ENCODE results near the gene CRIP2. TPM values are rescaled to one million over a fixed set of nuclear protein-coding genes. Genes with fewer than 3 reads are reported as not detected.

The CRIP2 gene
- total and polyA plus RNA-seq, 7 experiments from 2014 or later: 0.65 to 180 (median 21.1) TPM

GRCh38 chr14:105469456-105470349 is 4.9 kb upstream of the CRIP2 start:
- H3K4me3 Mint-ChIP-seq: no peak overlapping the region
- POLR2A ChIA-PET: interaction anchor here (0.6 to 1.2 kb wide), 2 partner anchors 14 to 36 kb away, joined by 3 to 4 read pairs; no protein-coding TSS in a partner anchor
- H3K9me3 Mint-ChIP-seq: no peaks in the 10 kb centered on the region
- CTCF ChIA-PET: no interaction called here
- intact Hi-C loops (cut with micrococcal nuclease): no loop called here
- H3K4me3 ChIP-seq (ENCODE audit: low read length): no peak overlapping the region
- peaks cover 0 to 6% of the 10 kb centered on the region in 2 donors for H3K4me1 ChIP-seq (ENCODE audit: control insufficient read depth in 2 of 2, insufficient read depth in 2 of 2, low read length in 2 of 2)
- H3K9me3 ChIP-seq (ENCODE audit: control insufficient read depth in 2 of 3, low read length in 3 of 3): no peaks in the 10 kb centered on the region
- no peaks in the 10 kb centered on the region for H3K27me3 Mint-ChIP-seq
- DNase-seq (no peak), ATAC-seq (no peak)
- H3K36me3 ChIP-seq (ENCODE audit: control insufficient read depth in 2 of 3, insufficient read depth in 3 of 3, low read length in 3 of 3): peaks cover 0 to 46% (median 0%) of the 10 kb centered on the region in 3 experiments
- no peaks in the 10 kb centered on the region for H3K27me3 ChIP-seq (ENCODE audit: control insufficient read depth in 2 of 2, insufficient read depth in 2 of 2, low read length in 2 of 2)
- H3K36me3 Mint-ChIP-seq: no peaks in the 10 kb centered on the region
- H3K4me1 Mint-ChIP-seq: no peaks in the 10 kb centered on the region
- no peak overlapping the region for H3K27ac Mint-ChIP-seq
- H3K27ac ChIP-seq (ENCODE audit: low read depth, low read length): no peak overlapping the region

- POLR2A ChIA-PET: interaction anchor here (0.6 to 1.2 kb wide), 4 partner anchors 13 to 91 kb away, joined by 3 to 4 read pairs (median 3); no protein-coding TSS in a partner anchor
- peaks cover 0 to 37% (median 0%) of the 10 kb centered on the region in 3 experiments for H3K36me3 ChIP-seq (ENCODE audit: control insufficient read depth in 2 of 3, insufficient read depth in 3 of 3, low read length in 3 of 3)
- intact Hi-C loops (cut with micrococcal nuclease): no loop called here
- no peaks in the 10 kb centered on the region for H3K27me3 ChIP-seq (ENCODE audit: control insufficient read depth in 2 of 2, insufficient read depth in 2 of 2, low read length in 2 of 2)
- H3K36me3 Mint-ChIP-seq: no peaks in the 10 kb centered on the region
- CTCF ChIA-PET: interaction anchor here (3.9 kb wide), 1 partner anchor 19 kb away, joined by 12 read pairs; no protein-coding TSS in a partner anchor
- no peak overlapping the region for H3K4me3 ChIP-seq (ENCODE audit: low read length)
- no peak overlapping the region for H3K27ac Mint-ChIP-seq
- H3K27ac ChIP-seq (ENCODE audit: low read depth, low read length): no peak overlapping the region
- no peak for ATAC-seq
- peaks cover 0 to 4% (median 0%) of the 10 kb centered on the region in 5 donors for H3K27me3 Mint-ChIP-seq
- H3K4me3 Mint-ChIP-seq: no peak overlapping the region
- DNase-seq: no peak
- H3K9me3 Mint-ChIP-seq: no peaks in the 10 kb centered on the region
- no peaks in the 10 kb centered on the region for H3K9me3 ChIP-seq (ENCODE audit: control insufficient read depth in 2 of 3, low read length in 3 of 3)
- peaks cover 0 to 15% of the 10 kb centered on the region in 2 donors for H3K4me1 ChIP-seq (ENCODE audit: control insufficient read depth in 2 of 2, insufficient read depth in 2 of 2, low read length in 2 of 2)
- peaks cover 0 to under 1% (median 0%) of the 10 kb centered on the region in 7 donors for H3K4me1 Mint-ChIP-seq
Measured at GRCh38 chr14:105470350-105471296, 4.0 kb upstream of the CRIP2 start.

GRCh38 chr14:105471297-105471821 is 3.3 kb upstream of the CRIP2 start:
- DNase-seq (no peak), ATAC-seq (no peak)
- H3K9me3 Mint-ChIP-seq: no peaks in the 10 kb centered on the region
- Histone ChIP-seq H3K27me3 (ENCODE audit: control insufficient read depth in 2 of 2, insufficient read depth in 2 of 2, low read length in 2 of 2) (no peaks in the 10 kb centered on the region), H3K4me1 (ENCODE audit: control insufficient read depth in 2 of 2, insufficient read depth in 2 of 2, low read length in 2 of 2) (peaks cover under 1 to 22% of the 10 kb centered on the region in 2 donors), H3K4me3 (ENCODE audit: low read length) (no peak overlapping the region), H3K9me3 (ENCODE audit: control insufficient read depth in 2 of 3, low read length in 3 of 3) (no peaks in the 10 kb centered on the region), H3K36me3 (ENCODE audit: control insufficient read depth in 2 of 3, insufficient read depth in 3 of 3, low read length in 3 of 3) (peaks cover 0 to 31% (median 0%) of the 10 kb centered on the region in 3 experiments), H3K27ac (ENCODE audit: low read depth, low read length) (no peak overlapping the region)
- peaks cover 0 to 2% (median 0%) of the 10 kb centered on the region in 7 donors for H3K4me1 Mint-ChIP-seq
- H3K36me3 Mint-ChIP-seq: no peaks in the 10 kb centered on the region
- intact Hi-C loops (cut with micrococcal nuclease): no loop called here
- no peak overlapping the region for H3K27ac Mint-ChIP-seq
- ChIA-PET CTCF (interaction anchor here (3.9 kb wide), 1 partner anchor 19 kb away, joined by 12 read pairs; no protein-coding TSS in a partner anchor), POLR2A (interaction anchor here (1.2 kb wide), 1 partner anchor 13 kb away, joined by 4 read pairs; no protein-coding TSS in a partner anchor)
- peaks cover 0 to 11% (median 0%) of the 10 kb centered on the region in 5 donors for H3K27me3 Mint-ChIP-seq
- H3K4me3 Mint-ChIP-seq: no peak overlapping the region

- intact Hi-C loops (cut with micrococcal nuclease): no loop called here
- H3K4me1 Mint-ChIP-seq: peaks cover 0 to 6% (median 0%) of the 10 kb centered on the region in 7 donors
- no peak for ATAC-seq
- H3K4me3 ChIP-seq (ENCODE audit: low read length): no peak overlapping the region
- ChIA-PET POLR2A (no interaction called here), CTCF (interaction anchor here (3.9 kb wide), 1 partner anchor 18 kb away, joined by 12 read pairs; no protein-coding TSS in a partner anchor)
- H3K36me3 ChIP-seq (ENCODE audit: control insufficient read depth in 2 of 3, insufficient read depth in 3 of 3, low read length in 3 of 3): peaks cover 0 to 26% (median 0%) of the 10 kb centered on the region in 3 experiments
- no peaks in the 10 kb centered on the region for H3K27me3 ChIP-seq (ENCODE audit: control insufficient read depth in 2 of 2, insufficient read depth in 2 of 2, low read length in 2 of 2)
- no peaks in the 10 kb centered on the region for H3K36me3 Mint-ChIP-seq
- peaks cover 6 to 28% of the 10 kb centered on the region in 2 donors for H3K4me1 ChIP-seq (ENCODE audit: control insufficient read depth in 2 of 2, insufficient read depth in 2 of 2, low read length in 2 of 2)
- DNase-seq: no peak
- no peak overlapping the region for H3K4me3 Mint-ChIP-seq
- H3K9me3 ChIP-seq (ENCODE audit: control insufficient read depth in 2 of 3, low read length in 3 of 3): no peaks in the 10 kb centered on the region
- no peak overlapping the region for H3K27ac ChIP-seq (ENCODE audit: low read depth, low read length)
- H3K27ac Mint-ChIP-seq: no peak overlapping the region
- peaks cover 0 to 16% (median 0%) of the 10 kb centered on the region in 5 donors for H3K27me3 Mint-ChIP-seq
- no peaks in the 10 kb centered on the region for H3K9me3 Mint-ChIP-seq
Measured at GRCh38 chr14:105471823-105472485, 2.7 kb upstream of the CRIP2 start.

GRCh38 chr14:105472486-105472991 is 2.1 kb upstream of the CRIP2 start:
- peak overlapping the region in 1 of 10 donors; percentile 25 for H3K4me3 Mint-ChIP-seq
- Histone ChIP-seq H3K36me3 (ENCODE audit: control insufficient read depth in 2 of 3, insufficient read depth in 3 of 3, low read length in 3 of 3) (peaks cover 0 to 20% (median 0%) of the 10 kb centered on the region in 3 experiments), H3K27me3 (ENCODE audit: control insufficient read depth in 2 of 2, insufficient read depth in 2 of 2, low read length in 2 of 2) (no peaks in the 10 kb centered on the region), H3K9me3 (ENCODE audit: control insufficient read depth in 2 of 3, low read length in 3 of 3) (no peaks in the 10 kb centered on the region), H3K4me3 (ENCODE audit: low read length) (no peak overlapping the region), H3K4me1 (ENCODE audit: control insufficient read depth in 2 of 2, insufficient read depth in 2 of 2, low read length in 2 of 2) (peaks cover 7 to 34% of the 10 kb centered on the region in 2 donors), H3K27ac (ENCODE audit: low read depth, low read length) (no peak overlapping the region)
- peaks cover 0 to 21% (median 0%) of the 10 kb centered on the region in 5 donors for H3K27me3 Mint-ChIP-seq
- POLR2A ChIA-PET: no interaction called here
- DNase-seq: no peak
- CTCF ChIA-PET: interaction anchor here (1.1 to 3.9 kb wide), 2 partner anchors 17 to 102 kb away, joined by 3 to 12 read pairs; no protein-coding TSS in a partner anchor
- intact Hi-C loops (cut with micrococcal nuclease): no loop called here
- H3K4me1 Mint-ChIP-seq: peaks cover 5 to 12% (median 5%) of the 10 kb centered on the region in 7 donors
- H3K27ac Mint-ChIP-seq: no peak overlapping the region
- ATAC-seq: no peak
- H3K9me3 Mint-ChIP-seq: peaks cover 0 to 4% (median 0%) of the 10 kb centered on the region in 11 donors
- H3K36me3 Mint-ChIP-seq: peaks cover 0 to 4% (median 0%) of the 10 kb centered on the region in 5 donors

All from naive thymus-derived CD4-positive, alpha-beta T cell (primary cell).